Measurements from ENCODE around the gene C10orf53.
"Not testable (repeated sequence)": the region's sequence is repeated elsewhere in the genome, so short reads cannot be mapped to it uniquely, and the experiment has no call there.

Gene C10orf53

DNA sequence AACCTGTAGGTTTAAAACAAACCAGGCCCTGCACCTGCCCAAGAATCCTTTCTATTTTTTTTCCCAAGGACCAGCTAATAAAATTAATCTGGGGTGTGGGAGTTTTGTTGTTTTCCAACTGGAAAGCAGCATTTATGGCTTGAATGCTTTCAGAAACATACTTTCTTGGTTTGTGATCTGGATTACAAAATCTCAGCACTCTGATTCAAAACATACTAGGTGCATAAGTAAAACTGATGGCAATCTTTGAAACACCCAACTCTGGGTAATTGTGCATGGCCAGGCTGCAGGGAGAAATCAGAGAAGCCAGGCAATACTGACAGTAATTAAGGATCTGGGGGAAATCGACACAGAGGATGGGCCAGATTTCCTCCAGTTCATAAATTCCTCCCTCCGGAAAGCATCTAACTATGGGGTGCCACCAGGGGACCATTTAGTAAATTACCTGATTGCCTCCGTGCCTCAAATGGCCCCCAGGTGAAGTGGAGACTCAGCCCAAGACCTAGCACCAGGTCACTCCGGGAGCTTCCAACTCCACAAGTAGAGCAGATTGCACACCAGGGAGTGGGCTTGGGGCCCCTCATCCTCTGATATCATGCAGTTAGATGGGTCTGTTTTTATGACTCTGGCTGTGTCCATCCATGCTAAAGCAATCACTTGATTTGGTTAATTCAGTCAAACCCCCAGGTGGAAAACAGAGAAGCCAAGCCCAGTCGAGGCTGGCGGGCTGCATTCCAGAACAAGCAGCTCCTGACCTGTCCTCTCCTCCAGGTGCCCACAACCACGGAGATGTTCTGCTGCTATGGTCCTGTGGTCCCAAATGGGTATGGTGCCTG lies 15.2 kb upstream of the C10orf53 start:
- no peaks in the 10 kb centered on the region for H3K36me3 ChIP-seq (ENCODE audit: control insufficient read depth in 5 of 5, insufficient read depth in 5 of 5, low read length in 5 of 5)
- no peak overlapping the region for H3K27ac ChIP-seq (ENCODE audit: low read depth, low read length)
- H3K4me1 ChIP-seq (ENCODE audit: control insufficient read depth in 5 of 5, insufficient read depth in 5 of 5, low read length in 5 of 5) = no peaks in the 10 kb centered on the region
- no peak overlapping the region for H3K9ac ChIP-seq (ENCODE audit: low read length in 5 of 5)
- peaks cover 0 to 5% (median 0%) of the 10 kb centered on the region in 5 donors for H3K27me3 ChIP-seq (ENCODE audit: control insufficient read depth in 5 of 5, insufficient read depth in 4 of 5, low read length in 5 of 5)
- peaks cover 0 to 12% (median 6%) of the 10 kb centered on the region in 5 donors for H3K9me3 ChIP-seq (ENCODE audit: control insufficient read depth in 5 of 5, low read length in 5 of 5)
- no peak overlapping the region for H3K4me3 ChIP-seq (ENCODE audit: low read depth in 1 of 5, low read length in 5 of 5)

DNA sequence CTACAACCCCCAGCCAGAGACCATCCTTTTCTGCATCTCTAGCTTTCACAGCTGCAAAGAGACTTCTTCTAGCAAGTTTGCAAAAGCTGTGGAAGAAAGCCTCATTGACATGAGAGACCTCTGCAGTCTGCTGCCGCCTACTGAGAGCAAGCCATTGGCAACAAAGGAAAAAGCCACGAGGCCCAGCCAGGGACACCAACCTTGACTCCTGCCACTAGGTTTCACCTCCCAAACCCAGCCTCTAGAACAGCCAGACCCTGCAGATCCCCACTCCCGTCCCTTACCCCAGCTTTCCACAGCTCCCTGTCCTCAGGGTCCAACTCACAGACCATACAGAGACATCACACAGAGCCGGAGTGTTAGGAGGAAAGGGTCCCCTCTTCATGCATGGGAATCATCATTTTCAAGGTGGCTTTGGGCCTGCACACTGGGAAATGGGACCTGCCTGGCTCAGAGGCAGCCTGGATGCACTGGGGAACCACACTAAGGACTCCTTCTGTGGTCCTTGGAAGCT lies 14.6 kb upstream of the C10orf53 start:
- Histone ChIP-seq H3K9me3 (ENCODE audit: control insufficient read depth in 5 of 5, low read length in 5 of 5) (peaks cover 0 to 7% (median 4%) of the 10 kb centered on the region in 5 donors), H3K27ac (ENCODE audit: low read depth, low read length) (no peak overlapping the region), H3K4me3 (ENCODE audit: low read depth in 1 of 5, low read length in 5 of 5) (no peak overlapping the region), H3K27me3 (ENCODE audit: control insufficient read depth in 5 of 5, insufficient read depth in 4 of 5, low read length in 5 of 5) (peaks cover 0 to 5% (median 0%) of the 10 kb centered on the region in 5 donors), H3K4me1 (ENCODE audit: control insufficient read depth in 5 of 5, insufficient read depth in 5 of 5, low read length in 5 of 5) (no peaks in the 10 kb centered on the region), H3K9ac (ENCODE audit: low read length in 5 of 5) (no peak overlapping the region), H3K36me3 (ENCODE audit: control insufficient read depth in 5 of 5, insufficient read depth in 5 of 5, low read length in 5 of 5) (no peaks in the 10 kb centered on the region)

DNA sequence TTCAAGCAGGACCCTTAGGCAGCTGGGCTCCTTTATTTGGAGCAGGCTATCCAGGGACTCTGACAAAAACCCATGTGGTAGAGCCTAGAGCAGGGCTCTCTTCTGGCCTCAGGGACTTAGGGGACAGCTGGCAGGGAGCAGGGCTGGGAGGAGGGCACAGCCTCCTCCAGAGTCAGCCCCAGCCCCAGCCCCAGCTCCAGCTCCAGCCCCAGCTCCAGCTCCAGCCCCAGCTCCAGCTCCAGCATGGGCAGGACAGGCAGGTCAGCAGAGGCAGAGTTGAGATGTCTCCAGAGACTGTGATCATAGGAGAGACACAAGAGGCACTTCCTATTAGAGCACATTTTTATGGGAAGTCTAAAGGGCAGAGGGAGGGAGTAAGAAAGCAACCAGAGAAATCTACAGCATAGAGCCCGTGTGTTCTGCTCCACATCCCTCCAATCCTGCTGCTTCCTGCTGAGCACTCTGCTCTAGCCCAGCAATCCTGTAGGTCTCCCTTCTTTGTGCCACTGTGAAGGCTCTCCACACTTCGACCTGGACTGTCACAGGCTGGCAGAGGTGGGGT lies 13.3 kb upstream of the C10orf53 start:
- no peaks in the 10 kb centered on the region for H3K4me1 ChIP-seq (ENCODE audit: control insufficient read depth in 5 of 5, insufficient read depth in 5 of 5, low read length in 5 of 5)
- H3K27ac ChIP-seq (ENCODE audit: low read depth, low read length) = no peak overlapping the region
- H3K9me3 ChIP-seq (ENCODE audit: control insufficient read depth in 5 of 5, low read length in 5 of 5) = peaks cover 0 to 3% (median 0%) of the 10 kb centered on the region in 5 donors
- no peak overlapping the region for H3K4me3 ChIP-seq (ENCODE audit: low read depth in 1 of 5, low read length in 5 of 5)
- H3K9ac ChIP-seq (ENCODE audit: low read length in 5 of 5) = no peak overlapping the region
- peaks cover 0 to 5% (median 0%) of the 10 kb centered on the region in 5 donors for H3K27me3 ChIP-seq (ENCODE audit: control insufficient read depth in 5 of 5, insufficient read depth in 4 of 5, low read length in 5 of 5)
- no peaks in the 10 kb centered on the region for H3K36me3 ChIP-seq (ENCODE audit: control insufficient read depth in 5 of 5, insufficient read depth in 5 of 5, low read length in 5 of 5)

DNA sequence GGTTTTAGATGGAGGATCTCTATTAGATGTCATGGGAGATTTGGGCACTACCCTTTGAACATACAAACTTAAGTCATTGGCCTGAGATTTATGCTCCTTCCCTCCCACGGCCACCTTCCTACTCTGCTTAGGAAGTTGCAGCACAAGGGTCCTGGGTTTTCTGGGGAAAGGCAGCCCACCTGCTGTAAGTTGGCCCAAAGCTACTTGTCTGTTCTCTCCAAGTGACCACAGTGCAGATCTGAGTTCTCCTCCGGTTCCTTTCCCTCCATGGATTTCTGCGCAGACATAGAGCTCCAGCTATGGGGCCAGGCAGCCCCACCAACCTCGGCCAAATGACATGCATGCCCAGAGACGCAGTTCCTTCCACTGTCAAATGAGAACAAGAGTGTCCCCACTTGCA lies 12.8 kb upstream of the C10orf53 start:
- H3K36me3 ChIP-seq (ENCODE audit: control insufficient read depth in 5 of 5, insufficient read depth in 5 of 5, low read length in 5 of 5) = no peaks in the 10 kb centered on the region
- H3K27ac ChIP-seq (ENCODE audit: low read depth, low read length) = no peak overlapping the region
- no peak overlapping the region for H3K9ac ChIP-seq (ENCODE audit: low read length in 5 of 5)
- no peak overlapping the region for H3K4me3 ChIP-seq (ENCODE audit: low read depth in 1 of 5, low read length in 5 of 5)
- no peaks in the 10 kb centered on the region for H3K4me1 ChIP-seq (ENCODE audit: control insufficient read depth in 5 of 5, insufficient read depth in 5 of 5, low read length in 5 of 5)
- H3K9me3 ChIP-seq (ENCODE audit: control insufficient read depth in 5 of 5, low read length in 5 of 5) = peaks cover 0 to 3% (median 0%) of the 10 kb centered on the region in 5 donors
- H3K27me3 ChIP-seq (ENCODE audit: control insufficient read depth in 5 of 5, insufficient read depth in 4 of 5, low read length in 5 of 5) = peaks cover 0 to 5% (median 0%) of the 10 kb centered on the region in 5 donors

DNA sequence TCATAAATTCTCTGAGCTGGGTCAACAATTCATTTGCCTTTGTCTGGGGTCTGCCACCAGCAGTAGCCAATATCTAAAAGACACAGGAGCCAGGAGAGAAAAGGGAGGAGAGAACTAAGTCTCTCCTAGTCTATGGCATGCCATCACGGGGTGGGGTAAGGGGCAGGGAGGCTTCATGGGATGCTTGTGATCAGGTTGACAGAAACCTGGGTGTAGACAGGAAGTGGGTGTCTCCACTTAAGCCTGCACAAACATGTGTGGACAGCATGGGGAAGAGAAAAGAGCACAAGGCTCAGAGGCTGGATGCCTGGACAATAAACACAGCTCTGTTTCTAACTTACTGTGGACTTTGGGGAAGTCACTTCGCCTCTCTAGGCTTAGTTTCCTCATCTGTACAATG lies 11.5 kb upstream of the C10orf53 start:
- Histone ChIP-seq H3K4me1 (ENCODE audit: control insufficient read depth in 5 of 5, insufficient read depth in 5 of 5, low read length in 5 of 5) (no peaks in the 10 kb centered on the region), H3K9me3 (ENCODE audit: control insufficient read depth in 5 of 5, low read length in 5 of 5) (no peaks in the 10 kb centered on the region), H3K27me3 (ENCODE audit: control insufficient read depth in 5 of 5, insufficient read depth in 4 of 5, low read length in 5 of 5) (peaks cover 0 to 5% (median 0%) of the 10 kb centered on the region in 5 donors), H3K9ac (ENCODE audit: low read length in 5 of 5) (no peak overlapping the region), H3K36me3 (ENCODE audit: control insufficient read depth in 5 of 5, insufficient read depth in 5 of 5, low read length in 5 of 5) (no peaks in the 10 kb centered on the region), H3K27ac (ENCODE audit: low read depth, low read length) (no peak overlapping the region), H3K4me3 (ENCODE audit: low read depth in 1 of 5, low read length in 5 of 5) (no peak overlapping the region)

DNA sequence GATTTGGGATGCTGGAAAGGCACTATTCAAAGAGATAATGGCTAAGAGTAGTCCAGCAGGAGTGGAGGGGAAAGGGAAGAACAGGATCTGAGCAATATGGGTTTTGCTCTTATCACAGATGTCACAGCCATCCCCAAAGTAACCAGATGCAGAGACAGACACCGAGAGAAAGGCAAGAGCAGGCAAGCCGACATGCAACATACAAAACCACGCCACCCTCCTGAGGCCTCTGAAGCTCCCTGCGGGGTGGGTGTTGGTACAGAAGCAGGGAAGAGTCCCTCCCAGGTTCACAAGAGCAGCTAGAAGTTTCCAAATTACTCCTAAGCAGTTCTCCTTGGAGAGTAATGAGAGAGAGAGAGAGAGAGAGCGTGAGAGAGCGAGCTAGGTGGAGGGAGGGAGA lies 10.8 kb upstream of the C10orf53 start:
- Histone ChIP-seq H3K27me3 (ENCODE audit: control insufficient read depth in 5 of 5, insufficient read depth in 4 of 5, low read length in 5 of 5) (peaks cover 0 to 5% (median 0%) of the 10 kb centered on the region in 5 donors), H3K9me3 (ENCODE audit: control insufficient read depth in 5 of 5, low read length in 5 of 5) (no peaks in the 10 kb centered on the region), H3K36me3 (ENCODE audit: control insufficient read depth in 5 of 5, insufficient read depth in 5 of 5, low read length in 5 of 5) (no peaks in the 10 kb centered on the region), H3K27ac (ENCODE audit: low read depth, low read length) (no peak overlapping the region), H3K4me3 (ENCODE audit: low read depth in 1 of 5, low read length in 5 of 5) (no peak overlapping the region), H3K9ac (ENCODE audit: low read length in 5 of 5) (no peak overlapping the region), H3K4me1 (ENCODE audit: control insufficient read depth in 5 of 5, insufficient read depth in 5 of 5, low read length in 5 of 5) (no peaks in the 10 kb centered on the region)

DNA sequence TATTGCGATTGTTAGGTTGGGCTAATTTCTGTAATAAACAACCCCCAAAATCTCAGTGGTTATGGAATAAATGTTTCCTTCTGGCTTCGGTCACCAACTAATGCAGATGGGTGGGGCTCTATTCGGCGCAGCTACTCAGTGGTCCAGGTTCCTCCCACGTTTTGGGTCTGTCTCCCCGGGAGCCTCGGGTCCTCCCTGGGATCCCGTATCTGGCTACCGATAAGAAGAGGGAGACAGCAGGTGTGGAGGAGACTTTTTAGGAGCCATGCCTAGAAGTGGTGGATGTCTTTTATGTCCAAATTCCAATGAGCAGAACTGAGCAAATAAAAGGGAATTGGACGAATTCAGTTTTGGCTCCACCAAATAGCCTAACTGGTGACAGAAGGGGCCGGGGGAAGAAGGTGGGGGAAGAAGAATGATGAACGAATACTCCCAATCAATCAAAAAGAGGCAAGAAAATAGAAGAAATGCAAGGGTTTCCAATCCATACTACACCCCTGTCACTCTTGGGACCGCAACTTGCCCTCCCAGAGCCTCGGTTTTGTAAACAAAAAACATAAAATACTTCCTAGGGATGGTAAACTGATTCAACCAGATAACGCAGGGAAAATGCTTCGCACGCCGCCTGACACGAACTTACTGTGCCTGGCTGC lies 498 bp upstream of the C10orf53 start:
- H3K9me3 ChIP-seq (ENCODE audit: control insufficient read depth in 5 of 5, low read length in 5 of 5) = peaks cover 10 to 18% (median 11%) of the 10 kb centered on the region in 5 donors
- no peak overlapping the region for H3K27ac ChIP-seq (ENCODE audit: low read depth, low read length)
- H3K9ac ChIP-seq (ENCODE audit: low read length in 5 of 5) = no peak overlapping the region
- H3K27me3 ChIP-seq (ENCODE audit: control insufficient read depth in 5 of 5, insufficient read depth in 4 of 5, low read length in 5 of 5) = peaks cover 0 to 15% (median 6%) of the 10 kb centered on the region in 5 donors
- no peaks in the 10 kb centered on the region for H3K36me3 ChIP-seq (ENCODE audit: control insufficient read depth in 5 of 5, insufficient read depth in 5 of 5, low read length in 5 of 5)
- peaks cover 0 to 7% (median 0%) of the 10 kb centered on the region in 5 donors for H3K4me1 ChIP-seq (ENCODE audit: control insufficient read depth in 5 of 5, insufficient read depth in 5 of 5, low read length in 5 of 5)
- H3K4me3 ChIP-seq (ENCODE audit: low read depth in 1 of 5, low read length in 5 of 5) = peak overlapping the region in 3 of 5 donors; percentile 18 to 45 (median 32)

DNA sequence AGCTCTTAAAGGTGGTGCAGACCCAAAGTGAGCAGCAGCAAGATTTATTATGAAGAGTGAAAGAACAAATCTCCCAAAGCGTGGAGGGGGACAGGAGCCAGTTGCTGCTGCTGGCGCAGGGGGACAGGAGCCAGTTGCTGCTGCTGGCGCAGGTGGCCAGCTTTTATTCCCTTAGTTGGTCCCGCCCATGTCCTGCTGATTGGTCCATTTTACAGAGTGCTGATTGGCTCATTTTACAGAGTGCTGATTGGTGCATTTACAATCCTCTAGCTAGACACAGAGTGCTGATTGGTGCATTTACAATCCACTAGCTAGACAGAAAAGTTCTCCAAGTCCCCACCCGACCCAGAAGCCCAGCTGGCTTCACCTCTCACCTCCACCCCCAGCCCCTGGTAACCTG lies 3.0 kb downstream of the C10orf53 start:
- H3K27ac ChIP-seq (ENCODE audit: low read depth, low read length); H3K36me3 ChIP-seq (ENCODE audit: control insufficient read depth in 5 of 5, insufficient read depth in 5 of 5, low read length in 5 of 5); H3K9ac ChIP-seq (ENCODE audit: low read length in 5 of 5); H3K4me3 ChIP-seq (ENCODE audit: low read depth in 1 of 5, low read length in 5 of 5); H3K4me1 ChIP-seq (ENCODE audit: control insufficient read depth in 5 of 5, insufficient read depth in 5 of 5, low read length in 5 of 5): not testable (repeated sequence)
- Histone ChIP-seq H3K27me3 (ENCODE audit: control insufficient read depth in 5 of 5, insufficient read depth in 4 of 5, low read length in 5 of 5) (peaks cover 0 to 15% (median 6%) of the 10 kb centered on the region in 5 donors), H3K9me3 (ENCODE audit: control insufficient read depth in 5 of 5, low read length in 5 of 5) (peaks cover 6 to 22% (median 17%) of the 10 kb centered on the region in 5 donors)

DNA sequence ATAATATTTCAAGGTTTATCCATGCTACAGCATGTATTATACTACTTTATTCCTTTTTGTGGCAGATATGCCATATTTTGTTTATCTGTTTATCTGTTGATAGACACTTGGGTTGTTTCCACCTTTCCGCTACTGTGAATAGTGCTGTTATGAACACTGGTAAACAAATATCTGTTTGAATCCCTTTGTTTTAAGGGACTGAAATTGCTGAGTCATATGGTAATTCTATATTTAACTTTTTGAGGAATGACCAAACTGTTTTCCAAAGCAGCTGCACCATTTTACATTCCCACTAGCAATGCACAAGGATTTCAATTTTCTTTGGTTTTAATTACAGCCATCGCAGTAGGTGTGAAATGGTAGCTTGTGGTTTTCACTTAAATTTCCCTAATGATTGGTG lies 3.4 kb downstream of the C10orf53 start:
- peaks cover 5 to 24% (median 19%) of the 10 kb centered on the region in 5 donors for H3K9me3 ChIP-seq (ENCODE audit: control insufficient read depth in 5 of 5, low read length in 5 of 5)
- H3K27ac ChIP-seq (ENCODE audit: low read depth, low read length) = no peak overlapping the region
- peaks cover 0 to 7% (median 0%) of the 10 kb centered on the region in 5 donors for H3K4me1 ChIP-seq (ENCODE audit: control insufficient read depth in 5 of 5, insufficient read depth in 5 of 5, low read length in 5 of 5)
- H3K4me3 ChIP-seq (ENCODE audit: low read depth in 1 of 5, low read length in 5 of 5) = no peak overlapping the region
- H3K36me3 ChIP-seq (ENCODE audit: control insufficient read depth in 5 of 5, insufficient read depth in 5 of 5, low read length in 5 of 5) = no peaks in the 10 kb centered on the region
- peaks cover under 1 to 17% (median 6%) of the 10 kb centered on the region in 5 donors for H3K27me3 ChIP-seq (ENCODE audit: control insufficient read depth in 5 of 5, insufficient read depth in 4 of 5, low read length in 5 of 5)
- H3K9ac ChIP-seq (ENCODE audit: low read length in 5 of 5) = no peak overlapping the region

Data from subcutaneous abdominal adipose tissue (tissue), 5 donors.